Ishikawa (cell line): ENCODE measurements around the gene YDJC.

ENCODE experiments used
- CEBPB ChIP-seq: IDR thresholded peaks from 2 replicates; pipeline ENCODE4 v1.6.1; 2012
- CREB1 ChIP-seq: IDR thresholded peaks from 2 replicates; pipeline ENCODE4 v1.6.1; 2012; ENCODE audit warnings: low read depth
- EGR1 ChIP-seq: IDR thresholded peaks from 2 replicates; pipeline ENCODE4 v1.6.1; 2012
- EP300 ChIP-seq: IDR thresholded peaks from 2 replicates; pipeline ENCODE4 v1.6.1; 2012; ENCODE audit warnings: borderline replicate concordance
- FOXM1 ChIP-seq: IDR thresholded peaks from 2 replicates; pipeline ENCODE4 v1.6.1; 2012; ENCODE audit warnings: low read depth, borderline replicate concordance
- NFIC ChIP-seq: IDR thresholded peaks from 2 replicates; pipeline ENCODE4 v1.6.1; 2012
- RAD21 ChIP-seq: IDR thresholded peaks from 2 replicates; pipeline ENCODE4 v1.6.1; 2012; ENCODE audit warnings: low read depth
- REST ChIP-seq: IDR thresholded peaks from 2 replicates; pipeline ENCODE4 v1.6.1; 2012; ENCODE audit warnings: low read depth, mild to moderate bottlenecking
- TAF1 ChIP-seq: IDR thresholded peaks from 2 replicates; pipeline ENCODE4 v1.6.1; 2012; ENCODE audit warnings: low read depth, mild to moderate bottlenecking
- TCF12 ChIP-seq: IDR thresholded peaks from 2 replicates; pipeline ENCODE4 v1.6.1; 2012; ENCODE audit warnings: low read depth
- TEAD4 ChIP-seq: IDR thresholded peaks from 2 replicates; pipeline ENCODE4 v1.6.1; 2012
- YY1 ChIP-seq: IDR thresholded peaks from 2 replicates; pipeline ENCODE4 v1.6.1; 2012; ENCODE audit warnings: low read depth
- ZBTB7A ChIP-seq: IDR thresholded peaks from 2 replicates; pipeline ENCODE4 v1.6.1; 2012; ENCODE audit warnings: low read depth
- TF ChIP-seq, protein P1 (sequence below): IDR thresholded peaks from 2 replicates; pipeline ENCODE4 v1.6.1; 2012
- TF ChIP-seq, protein P2 (sequence below): IDR thresholded peaks from 2 replicates; pipeline ENCODE4 v1.6.1; 2012

The YDJC gene

DNA sequence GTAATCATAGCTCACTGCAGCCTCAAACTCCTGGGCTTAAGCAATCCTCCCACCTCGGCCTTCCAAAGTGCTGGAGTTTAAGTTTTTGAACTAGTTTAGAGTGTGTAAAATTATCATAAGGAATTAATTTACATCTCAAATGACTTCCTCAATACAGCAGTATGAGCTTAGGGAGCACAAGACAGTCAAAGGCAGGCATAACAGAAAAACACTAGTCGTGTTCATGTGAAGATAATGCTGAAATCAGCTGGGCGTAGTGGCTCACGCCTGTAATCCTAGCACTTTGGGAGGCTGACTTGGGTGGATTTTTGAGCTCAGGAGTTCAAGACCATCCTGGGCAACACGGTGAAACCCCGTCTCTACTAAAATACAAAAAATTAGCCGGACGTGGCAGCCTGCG is 25.8 kb downstream of the YDJC start:
- no peak for TF ChIP-seq REST
- TF ChIP-seq, protein P1, sequence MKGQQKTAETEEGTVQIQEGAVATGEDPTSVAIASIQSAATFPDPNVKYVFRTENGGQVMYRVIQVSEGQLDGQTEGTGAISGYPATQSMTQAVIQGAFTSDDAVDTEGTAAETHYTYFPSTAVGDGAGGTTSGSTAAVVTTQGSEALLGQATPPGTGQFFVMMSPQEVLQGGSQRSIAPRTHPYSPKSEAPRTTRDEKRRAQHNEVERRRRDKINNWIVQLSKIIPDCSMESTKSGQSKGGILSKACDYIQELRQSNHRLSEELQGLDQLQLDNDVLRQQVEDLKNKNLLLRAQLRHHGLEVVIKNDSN = no peak
- no peak for TF ChIP-seq TEAD4
- TF ChIP-seq TAF1 = no peak
- no peak for TF ChIP-seq FOXM1
- no peak for TF ChIP-seq ZBTB7A
- TF ChIP-seq YY1 = no peak
- TF ChIP-seq RAD21 = no peak
- TF ChIP-seq, protein P2, sequence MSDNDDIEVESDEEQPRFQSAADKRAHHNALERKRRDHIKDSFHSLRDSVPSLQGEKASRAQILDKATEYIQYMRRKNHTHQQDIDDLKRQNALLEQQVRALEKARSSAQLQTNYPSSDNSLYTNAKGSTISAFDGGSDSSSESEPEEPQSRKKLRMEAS = no peak
- TF ChIP-seq EP300 = no peak
- no peak for TF ChIP-seq CEBPB

GRCh38 chr22:21602579-21602978 is 27.2 kb downstream of the YDJC start:
- no peak for TF ChIP-seq YY1
- TF ChIP-seq ZBTB7A = no peak
- TF ChIP-seq FOXM1 = no peak
- TF ChIP-seq, protein P2 = no peak
- TF ChIP-seq TAF1 = no peak
- no peak for TF ChIP-seq REST

DNA sequence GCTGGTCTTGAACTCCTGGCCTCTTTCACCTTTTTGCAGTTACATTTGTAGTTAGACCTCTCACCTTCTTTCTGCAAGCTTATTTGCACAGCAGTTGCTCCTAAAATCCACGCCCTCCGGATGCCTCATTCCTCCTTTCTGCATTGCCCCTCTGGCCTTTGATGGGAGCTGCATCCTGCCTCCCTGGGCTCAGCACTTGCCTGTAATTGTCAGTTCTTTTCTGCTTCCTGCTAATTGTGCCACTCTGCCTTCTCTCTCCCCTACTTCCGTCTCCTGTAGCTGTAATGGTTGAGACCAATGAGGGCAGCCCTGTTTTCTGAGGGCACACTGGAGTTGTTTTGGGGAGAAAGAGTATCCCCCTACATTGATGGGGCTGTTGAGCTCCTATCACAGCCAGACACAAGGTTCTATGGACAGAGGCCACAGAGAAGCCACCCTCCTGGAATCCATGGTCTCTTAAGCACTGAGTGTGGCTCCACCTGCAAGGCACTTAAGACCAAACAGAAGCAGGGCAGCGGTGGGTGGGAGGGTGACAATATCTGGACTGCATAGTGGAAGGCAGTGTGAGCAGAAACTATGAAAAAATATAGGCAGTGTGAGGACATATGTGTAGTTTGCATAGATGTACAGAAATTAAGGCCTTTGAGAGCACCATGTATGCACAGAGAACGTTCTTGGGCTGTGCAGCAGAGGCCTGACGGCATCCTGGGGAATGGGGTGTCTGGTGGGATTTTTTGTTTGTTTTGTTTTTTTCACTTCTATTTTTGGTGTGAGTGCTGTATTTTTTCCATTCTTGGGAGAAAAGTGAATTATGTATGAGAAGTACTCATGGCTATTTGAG is 30.5 kb downstream of the YDJC start:
- TF ChIP-seq EP300 (no peak), CEBPB (no peak), YY1 (no peak), TEAD4 (no peak), EGR1 (no peak), ZBTB7A (no peak), NFIC (no peak), CREB1 (no peak), FOXM1 (no peak), TCF12 (no peak), RAD21 (no peak), TAF1 (no peak)
- TF ChIP-seq, protein P2 = no peak
- TF ChIP-seq, protein P1 = no peak

DNA sequence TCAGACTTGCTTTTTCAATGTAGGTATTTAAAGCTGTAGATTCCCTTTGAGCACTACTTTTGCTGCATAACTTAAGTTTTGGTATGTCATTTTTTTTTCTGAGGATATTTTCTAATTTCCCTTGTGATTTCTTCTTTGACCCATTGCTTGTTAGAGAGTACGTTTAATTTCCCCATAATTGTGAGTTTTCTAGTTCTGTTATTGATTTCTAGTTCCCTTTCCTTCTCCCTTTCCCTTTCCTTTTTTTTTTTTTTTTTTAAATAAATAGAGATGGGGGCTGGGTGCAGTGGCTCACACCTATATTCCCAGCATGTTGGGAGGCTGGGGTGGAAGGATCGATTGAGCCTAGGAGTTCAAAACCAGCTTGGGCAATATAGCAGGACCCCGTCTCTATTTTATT is 31.5 kb downstream of the YDJC start:
- TF ChIP-seq FOXM1 (no peak), EGR1 (no peak), YY1 (no peak), ZBTB7A (no peak), TEAD4 (no peak), CREB1 (no peak), NFIC (no peak), CEBPB (no peak), EP300 (no peak), RAD21 (no peak), REST (no peak), TCF12 (no peak), TAF1 (no peak)
- TF ChIP-seq, protein P1 = no peak
- TF ChIP-seq, protein P2 = no peak
